HG03378 (cell line): ENCODE results near the gene PAF1.

Source experiments
- ATAC-seq: cut with Tn5 transposase; IDR thresholded peaks from one replicate; pipeline ENCODE4 v1.9.1; 2021; ENCODE audit warnings: mild to moderate bottlenecking, moderate library complexity; ENCODE audit not compliant: unreplicated experiment

PAF1 gene

DNA sequence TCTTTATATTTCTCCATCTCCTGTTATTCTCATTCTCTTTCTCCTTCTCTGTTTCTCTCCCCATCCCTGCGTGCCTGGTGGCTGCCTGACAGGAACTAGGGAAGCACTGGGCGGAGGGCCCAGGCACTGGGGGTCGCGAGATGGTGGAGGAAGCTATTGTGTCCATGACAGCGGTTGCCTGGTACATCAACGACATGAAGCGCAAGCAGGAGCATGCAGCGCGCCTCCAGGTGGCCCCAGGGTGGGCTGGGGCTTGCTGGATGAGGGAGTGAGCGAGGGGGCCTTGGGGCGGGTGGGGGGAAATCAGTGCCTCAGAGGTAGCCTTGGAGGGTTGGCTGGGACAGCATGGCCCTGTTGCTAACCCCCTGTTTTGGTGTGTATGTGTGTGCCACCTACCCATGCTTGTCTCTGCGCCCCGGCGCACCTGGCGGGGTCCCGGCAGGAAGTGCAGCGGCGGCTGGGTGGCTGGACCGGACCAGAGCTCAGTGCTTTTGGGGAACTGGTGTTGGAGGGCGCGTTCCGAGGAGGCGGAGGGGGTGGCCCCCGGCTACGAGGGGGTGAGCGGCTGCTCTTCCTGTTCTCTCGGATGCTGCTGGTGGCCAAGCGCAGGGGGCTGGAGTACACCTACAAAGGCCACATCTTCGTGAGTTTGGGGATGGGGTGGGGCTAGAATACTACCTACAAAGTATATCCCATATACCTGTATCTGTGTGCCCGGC lies 26.7 kb upstream of the PAF1 start:
- ATAC-seq: no peak

DNA sequence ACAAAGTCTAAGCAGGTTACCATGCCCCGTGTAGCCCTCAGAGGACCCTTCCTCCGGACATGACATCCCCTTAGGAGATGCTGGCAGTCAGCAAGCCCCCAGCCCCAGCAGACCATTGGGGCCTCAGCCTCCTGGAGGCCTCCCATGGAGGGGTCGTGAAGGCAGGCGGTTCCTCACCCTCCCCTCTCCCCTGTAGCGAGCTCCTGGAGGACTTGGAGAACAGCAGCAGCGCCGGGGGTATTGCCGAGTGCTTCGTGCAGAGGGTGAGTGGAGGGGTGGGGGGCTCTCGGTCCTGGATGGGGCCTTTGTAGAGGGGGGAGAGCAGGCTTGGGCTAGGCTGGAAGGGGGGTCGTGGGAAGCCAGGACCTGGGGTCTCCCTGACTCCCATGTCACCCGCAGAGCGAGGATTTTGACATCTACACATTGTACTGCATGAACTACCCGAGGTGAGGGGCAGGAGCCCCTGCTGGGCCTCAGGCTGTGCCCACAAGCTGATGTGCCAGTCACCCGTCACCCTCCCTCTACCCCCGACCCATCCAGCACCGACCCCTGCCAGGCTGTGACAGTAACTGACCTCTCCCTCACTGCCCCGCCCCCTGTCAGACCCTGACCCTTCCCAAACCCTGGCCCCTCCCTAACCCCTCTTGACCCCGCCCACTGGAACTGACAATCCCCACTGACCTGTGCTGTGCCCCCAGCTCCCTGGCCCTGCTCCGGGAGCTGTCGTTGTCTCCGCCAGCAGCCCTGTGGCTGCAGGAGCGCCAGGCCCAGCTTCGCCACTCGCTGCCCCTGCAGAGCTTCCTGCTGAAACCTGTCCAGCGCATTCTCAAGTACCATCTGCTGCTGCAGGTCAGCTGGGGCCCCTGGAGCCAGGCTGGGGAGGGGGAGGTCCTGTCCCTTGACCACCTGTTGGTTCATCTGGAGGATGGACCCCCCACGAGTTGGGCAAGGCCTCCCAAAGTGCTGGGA lies 25.5 kb upstream of the PAF1 start:
- no peak for ATAC-seq

DNA sequence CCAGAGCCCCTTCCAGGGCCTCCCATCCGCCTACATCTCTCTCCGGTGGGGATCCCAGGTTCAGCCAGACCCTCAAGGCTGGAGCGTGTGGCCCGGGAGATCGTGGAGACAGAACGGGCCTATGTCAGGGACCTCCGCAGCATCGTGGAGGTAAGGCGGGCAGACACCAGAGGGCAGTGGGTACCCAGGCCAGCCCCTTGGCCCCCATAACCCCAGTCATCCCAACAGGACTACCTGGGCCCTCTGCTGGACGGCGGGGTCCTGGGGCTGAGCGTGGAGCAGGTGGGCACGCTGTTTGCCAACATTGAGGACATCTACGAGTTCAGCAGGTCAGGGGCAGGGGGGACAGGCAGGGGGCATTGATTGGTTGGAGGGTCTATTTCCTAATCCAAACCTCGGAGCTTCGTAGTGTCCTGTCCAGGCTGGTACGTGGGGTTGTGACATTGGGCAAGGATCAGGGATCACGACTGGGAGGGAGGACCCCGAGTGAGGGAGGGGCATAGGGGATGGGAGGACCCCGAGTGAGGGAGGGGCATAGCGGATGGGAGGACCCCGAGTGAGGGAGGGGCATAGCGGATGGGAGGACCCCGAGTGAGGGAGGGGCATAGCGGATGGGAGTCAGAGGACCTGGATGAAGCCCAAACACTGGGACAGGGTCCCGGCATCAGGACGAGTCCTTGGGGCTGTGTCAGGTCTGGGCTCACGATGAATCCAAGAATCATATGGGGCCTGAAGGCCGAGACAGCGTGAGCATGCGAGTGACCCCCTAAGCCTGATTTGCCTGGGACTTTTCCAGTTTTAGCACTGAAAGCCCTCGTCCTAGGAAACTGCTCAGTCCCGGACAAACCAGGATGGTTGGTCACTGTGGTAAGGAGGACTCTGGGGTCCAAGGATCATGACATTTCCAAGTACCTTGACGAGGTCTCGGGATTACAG lies 24.5 kb upstream of the PAF1 start:
- ATAC-seq: no peak

DNA sequence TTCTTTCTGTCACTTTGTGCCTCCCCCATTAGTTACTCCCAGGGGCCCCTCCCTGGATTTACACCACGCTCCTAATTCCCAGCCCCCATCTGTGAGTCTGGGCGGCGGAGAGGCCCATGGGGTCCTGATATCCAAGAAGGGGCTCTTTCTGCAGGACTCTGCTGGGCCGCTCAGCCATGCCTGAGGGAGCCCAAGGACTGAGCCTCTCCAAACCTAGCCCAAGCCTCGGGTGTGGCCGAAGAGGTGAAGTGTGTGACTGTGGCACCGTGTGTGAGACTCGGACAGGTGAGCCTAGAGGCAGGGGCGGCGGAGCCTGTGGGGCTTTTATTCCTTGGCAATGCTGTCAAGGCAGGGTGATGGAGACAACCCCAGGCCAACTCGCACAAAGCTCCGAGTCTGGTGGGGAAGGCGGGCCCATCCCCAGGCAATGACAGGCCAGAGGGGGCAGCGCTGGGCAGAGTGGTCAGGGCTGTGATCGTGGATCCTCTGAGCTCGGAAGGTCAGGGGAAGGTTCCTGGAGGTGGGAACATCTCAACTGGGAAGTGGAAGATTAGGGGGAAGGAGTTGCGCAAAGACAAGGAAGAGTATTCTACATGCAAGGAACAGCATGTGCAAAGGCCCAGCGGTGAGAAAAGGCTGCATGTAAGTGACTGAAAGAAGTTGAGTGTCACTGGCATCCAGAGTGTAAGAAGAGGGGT lies 23.2 kb upstream of the PAF1 start:
- ATAC-seq: no peak

DNA sequence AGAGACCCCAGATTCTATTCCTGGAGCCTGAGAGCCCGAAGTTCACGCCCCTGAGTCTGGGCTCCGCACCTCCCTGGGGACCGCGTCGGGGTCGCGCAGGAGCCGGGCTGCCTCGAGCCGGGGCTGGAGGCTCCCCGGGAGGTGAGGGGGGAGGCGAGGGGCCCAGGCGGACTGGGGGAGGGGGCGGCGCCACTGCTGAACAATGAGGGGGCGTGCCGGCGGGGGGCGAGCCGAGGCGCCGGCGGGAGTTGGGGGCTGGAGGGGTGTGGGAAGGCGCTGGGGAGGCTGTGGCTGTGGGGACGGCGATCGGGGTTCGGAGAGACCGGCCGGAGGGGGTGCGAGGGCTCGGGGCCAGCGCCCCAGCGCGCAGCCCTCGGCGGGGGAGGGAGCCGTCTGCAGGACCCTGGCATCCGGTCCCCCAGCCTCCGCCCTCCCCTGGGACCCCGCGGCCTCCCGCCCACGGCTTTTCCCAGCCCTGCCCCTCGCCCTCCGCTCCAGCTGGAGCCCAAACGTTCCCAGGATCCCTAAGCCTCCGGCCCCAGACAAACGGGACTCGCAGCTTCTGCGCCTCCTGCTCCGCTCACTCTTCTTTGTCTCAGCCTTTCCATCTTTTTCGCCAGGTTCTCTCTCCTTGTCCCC lies 22.5 kb upstream of the PAF1 start:
- ATAC-seq: no peak

DNA sequence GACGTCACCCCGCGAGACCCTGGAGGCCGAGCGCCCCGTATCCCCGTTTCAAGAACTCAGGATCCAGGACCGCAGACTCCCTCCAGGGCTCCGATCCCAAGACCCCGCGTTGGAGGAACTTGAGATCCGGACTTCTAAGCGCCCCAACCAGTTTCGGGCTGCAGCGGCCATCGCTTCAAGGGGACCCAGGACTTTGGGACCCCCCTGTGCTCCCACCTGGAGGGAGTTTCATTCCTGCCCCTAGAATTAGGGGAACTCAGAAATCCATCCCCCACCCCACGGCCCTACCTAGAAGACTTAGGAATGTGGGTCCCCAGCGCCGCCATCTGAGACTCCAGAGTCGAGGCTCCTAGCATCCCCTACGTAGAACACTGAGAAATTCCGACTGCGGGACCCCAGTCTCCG lies 22.0 kb upstream of the PAF1 start:
- no peak for ATAC-seq

DNA sequence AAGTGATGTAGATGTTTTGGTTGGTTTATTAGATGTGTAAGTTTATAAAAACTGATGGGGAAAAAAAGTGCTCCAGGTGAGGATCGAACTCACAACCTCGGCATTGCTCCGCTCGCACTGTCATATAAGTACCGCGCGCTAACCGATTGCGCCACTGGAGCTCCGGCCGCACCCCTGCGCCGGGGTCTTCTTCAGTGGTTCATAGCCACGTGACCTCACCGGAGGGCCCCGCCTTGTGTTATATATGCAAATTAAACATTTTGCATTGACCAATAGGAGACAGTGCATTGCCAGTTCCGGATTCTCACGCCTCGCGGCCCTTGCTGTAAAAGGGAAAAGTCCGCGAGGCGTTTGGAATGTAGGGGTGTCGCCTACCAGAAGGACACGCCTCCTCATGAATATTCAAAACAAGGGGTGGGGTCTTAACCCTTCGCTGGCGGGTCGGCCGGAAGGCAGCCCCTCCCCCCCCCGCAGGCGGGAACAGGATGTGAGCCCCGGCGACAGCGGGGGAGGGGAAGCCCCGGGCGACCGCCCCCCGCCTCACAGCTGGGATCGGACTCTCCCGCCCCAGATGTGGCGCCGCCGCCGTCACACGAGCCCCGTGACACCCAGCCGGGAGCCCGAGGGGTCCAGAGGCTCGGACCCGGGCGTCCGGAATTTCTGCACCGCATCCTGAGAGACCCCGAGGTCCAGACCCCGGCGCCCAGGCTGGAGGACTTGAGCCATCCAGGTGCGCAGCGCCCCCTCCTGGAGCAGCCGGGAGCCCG lies 21.4 kb upstream of the PAF1 start, which contains the start of gene PLEKHG2:
Gene PLEKHG2, plus strand, starts transcription at position 570 of the 767 bp plus-strand sequence. CDS start 1,418 bp downstream, outside the sequence.
- ATAC-seq: peak; percentile 63

DNA sequence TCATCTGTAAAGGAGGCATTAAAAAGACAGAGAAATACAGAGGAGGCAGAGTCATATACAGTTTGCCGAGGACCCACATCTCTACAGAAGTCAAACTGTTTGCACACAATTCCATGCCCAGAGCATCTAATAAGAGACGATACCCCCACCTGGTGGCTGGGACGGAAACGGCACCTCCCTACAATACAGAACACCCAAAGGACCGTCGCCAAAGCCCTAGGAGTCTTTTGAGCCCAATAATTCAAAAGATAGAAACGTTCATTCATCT lies 20.9 kb upstream of the PAF1 start:
- peak; percentile 37 for ATAC-seq

DNA sequence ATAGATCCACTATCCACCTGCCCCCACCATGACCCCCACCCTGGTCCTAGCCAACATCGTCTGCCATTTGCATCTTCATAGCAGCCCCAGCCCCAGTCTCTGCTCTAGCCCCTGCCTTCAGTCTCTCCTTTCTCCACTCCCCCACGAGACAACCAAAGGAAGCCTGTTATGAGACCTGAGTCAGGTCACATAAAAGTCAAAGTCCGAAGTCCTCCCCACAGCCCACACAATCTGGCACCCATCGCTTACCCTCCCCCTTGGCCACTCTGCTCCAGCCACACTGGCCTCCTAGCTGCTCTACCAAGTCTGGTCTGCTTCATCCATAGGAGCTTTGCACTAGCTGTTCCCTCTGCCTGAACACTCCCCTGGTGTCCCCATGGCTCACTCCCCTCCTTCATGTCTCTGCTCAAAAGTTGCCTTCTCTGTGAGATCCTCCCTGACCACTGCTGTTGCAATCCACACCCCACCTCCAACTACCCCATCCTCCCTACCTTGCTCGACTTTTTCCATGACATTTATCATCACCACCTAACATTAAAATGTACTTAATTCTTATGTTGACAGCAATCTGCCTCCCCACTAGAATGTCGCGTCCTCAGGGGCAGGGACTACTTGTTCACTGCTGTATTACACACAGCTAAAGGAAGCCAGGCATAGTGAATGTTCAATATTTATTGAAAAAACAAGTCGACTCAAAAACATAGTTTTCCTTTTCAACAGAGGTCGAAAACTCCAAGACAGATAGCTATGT lies 20.4 kb upstream of the PAF1 start:
- ATAC-seq: no peak

DNA sequence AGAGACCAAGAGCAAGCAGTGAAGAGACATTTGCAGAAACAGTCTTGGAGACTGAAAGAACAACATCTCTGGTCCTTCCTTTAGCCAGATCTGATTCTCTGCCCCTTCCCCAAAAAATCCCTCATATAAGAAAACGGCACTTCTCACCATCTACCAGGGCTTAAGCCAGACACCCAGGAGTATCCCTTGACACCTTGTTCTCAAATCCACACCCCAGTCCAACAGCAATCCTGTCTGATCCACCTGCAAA lies 19.9 kb upstream of the PAF1 start:
- no peak for ATAC-seq

DNA sequence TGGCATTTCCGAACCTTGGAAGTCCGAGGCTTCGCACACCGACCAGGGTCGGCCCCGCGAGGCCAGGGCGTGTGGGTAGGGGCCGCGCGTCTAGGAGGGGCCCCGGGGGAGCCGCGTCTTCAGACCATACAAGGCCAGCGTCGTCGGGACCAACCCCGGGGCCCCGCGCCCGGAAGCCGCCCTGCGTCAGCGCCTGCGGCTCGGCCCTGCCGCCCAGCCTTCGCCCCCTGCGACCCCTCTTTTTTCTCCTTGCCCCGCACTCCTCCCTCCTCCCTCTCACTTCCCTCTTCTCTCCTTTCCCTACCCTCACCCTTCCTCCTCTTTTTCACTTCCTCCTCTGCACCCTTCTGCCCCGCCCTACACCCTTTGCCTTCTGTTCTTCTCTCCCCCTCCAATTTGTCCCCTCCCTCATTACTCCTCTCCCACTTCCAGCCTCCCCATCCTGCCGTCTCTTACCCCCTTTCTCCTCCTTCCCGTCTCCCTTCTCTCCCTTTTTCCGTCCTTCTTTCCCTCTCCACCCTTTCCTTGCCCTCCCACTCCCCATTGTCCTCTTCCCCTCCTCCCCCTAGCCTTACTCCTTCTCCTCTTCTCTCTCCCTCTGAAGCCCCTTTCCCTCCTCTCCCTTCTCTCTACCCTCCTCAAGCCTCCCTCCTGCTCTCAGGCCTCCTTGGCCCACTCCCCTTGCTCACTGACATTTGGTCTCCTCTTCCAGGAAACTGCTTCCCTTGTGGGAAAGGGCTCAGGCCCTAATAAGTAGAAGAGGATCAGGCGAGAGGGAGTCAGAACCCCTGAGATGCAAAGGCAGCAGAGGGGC lies 19.3 kb upstream of the PAF1 start:
- no peak for ATAC-seq

DNA sequence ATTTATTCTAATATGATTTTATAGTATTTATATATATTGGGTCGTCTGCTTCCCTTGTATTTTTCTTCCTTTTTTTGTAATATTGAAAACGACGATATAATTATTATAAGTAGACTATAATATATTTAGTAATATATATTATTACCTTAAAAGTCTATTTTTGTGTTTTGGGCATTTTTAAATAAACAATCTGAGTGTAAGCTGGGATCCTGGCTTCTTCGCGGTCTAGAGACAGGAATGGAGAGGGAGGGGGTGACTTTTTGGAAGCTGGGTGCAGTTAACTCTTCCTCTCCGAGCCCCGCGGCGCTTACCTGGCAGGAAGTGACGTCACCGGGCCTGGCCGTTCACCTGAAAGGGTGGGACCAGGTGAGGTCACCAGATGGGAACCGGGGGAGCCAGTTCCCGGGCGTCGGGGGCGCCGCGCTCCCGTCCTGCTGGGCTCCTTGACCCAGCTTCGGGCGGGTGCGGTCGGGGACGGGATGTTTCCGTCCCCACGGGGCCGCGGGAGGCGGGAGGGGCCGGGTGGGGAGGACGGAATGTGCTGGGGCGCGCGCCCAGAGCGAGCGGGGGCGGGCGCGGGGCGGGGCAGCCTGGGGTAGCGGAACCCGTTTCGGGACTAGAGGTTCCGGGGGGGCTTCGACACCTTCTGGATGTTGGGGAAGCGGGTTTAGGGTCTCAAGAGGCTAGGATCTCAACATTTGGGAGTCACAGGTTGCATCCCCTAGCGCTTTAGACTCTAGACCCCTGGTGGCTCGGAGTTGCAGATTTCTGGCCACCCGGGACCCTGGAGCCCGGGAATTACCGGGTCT lies 18.5 kb upstream of the PAF1 start:
- ATAC-seq: no peak

DNA sequence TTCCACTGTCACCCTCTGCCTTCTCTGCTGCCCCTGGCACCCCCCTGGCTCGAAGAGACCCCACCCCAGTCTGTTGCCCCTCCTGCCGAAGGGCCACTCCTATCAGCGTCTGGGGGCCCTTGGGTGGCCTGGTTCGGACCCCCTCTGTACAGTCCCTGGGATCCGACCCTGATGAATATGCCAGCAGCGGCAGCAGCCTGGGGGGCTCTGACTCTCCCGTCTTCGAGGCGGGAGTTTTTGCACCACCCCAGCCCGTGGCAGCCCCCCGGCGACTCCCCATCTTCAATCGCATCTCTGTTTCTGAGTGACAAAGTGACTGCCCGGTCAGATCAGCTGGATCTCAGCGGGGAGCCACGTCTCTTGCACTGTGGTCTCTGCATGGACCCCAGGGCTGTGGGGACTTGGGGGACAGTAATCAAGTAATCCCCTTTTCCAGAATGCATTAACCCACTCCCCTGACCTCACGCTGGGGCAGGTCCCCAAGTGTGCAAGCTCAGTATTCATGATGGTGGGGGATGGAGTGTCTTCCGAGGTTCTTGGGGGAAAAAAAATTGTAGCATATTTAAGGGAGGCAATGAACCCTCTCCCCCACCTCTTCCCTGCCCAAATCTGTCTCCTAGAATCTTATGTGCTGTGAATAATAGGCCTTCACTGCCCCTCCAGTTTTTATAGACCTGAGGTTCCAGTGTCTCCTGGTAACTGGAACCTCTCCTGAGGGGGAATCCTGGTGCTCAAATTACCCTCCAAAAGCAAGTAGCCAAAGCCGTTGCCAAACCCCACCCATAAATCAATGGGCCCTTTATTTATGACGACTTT lies 17.7 kb upstream of the PAF1 start:
- ATAC-seq: no peak

DNA sequence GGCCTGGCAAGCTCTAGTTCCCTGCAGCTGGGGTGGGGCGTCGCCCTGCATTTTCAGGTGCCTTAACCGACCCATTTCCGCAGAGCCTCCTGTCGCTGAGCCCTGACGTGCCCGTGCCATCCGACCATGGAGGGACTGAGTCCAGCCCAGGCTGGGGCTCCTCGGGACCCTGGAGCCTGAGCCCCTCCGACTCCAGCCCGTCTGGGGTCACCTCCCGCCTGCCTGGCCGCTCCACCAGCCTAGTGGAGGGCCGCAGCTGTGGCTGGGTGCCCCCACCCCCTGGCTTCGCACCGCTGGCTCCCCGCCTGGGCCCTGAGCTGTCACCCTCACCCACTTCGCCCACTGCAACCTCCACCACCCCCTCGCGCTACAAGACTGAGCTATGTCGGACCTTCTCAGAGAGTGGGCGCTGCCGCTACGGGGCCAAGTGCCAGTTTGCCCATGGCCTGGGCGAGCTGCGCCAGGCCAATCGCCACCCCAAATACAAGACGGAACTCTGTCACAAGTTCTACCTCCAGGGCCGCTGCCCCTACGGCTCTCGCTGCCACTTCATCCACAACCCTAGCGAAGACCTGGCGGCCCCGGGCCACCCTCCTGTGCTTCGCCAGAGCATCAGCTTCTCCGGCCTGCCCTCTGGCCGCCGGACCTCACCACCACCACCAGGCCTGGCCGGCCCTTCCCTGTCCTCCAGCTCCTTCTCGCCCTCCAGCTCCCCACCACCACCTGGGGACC lies 16.9 kb upstream of the PAF1 start:
- no peak for ATAC-seq

DNA sequence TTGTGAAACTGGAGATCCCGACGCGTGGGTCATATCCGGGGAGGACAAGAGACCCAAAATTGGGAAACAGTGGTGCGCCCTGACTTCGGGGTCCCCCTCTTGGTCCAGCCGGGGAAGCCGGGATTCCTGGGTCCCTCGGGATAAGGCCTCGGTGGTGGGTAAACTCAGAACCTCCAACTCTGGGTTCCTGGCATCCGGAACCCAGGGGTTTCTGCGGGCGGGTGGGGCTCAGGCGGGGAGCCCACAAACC lies 16.4 kb upstream of the PAF1 start:
- no peak for ATAC-seq
